Osteoblast (primary cell): ENCODE results near the gene ZNF598. TPM values are rescaled to one million over a fixed set of nuclear protein-coding genes. Genes with fewer than 3 reads are reported as not detected.
A peak's percentile ranks its signal among the peaks of the same experiment; 100 is the strongest.

Source experiments
- DNase-seq: peaks from one replicate; pipeline ENCODE4 v3.0.0; 2011; ENCODE audit warnings: low spot score, mixed read lengths; ENCODE audit not compliant: insufficient read length; ENCODE audit errors: missing footprints
- H2AFZ ChIP-seq: 2 replicates; pipeline ENCODE4 v1.6.0; 2011; ENCODE audit warnings: mild to moderate bottlenecking, low read length
- H3K27ac ChIP-seq: 2 replicates; pipeline ENCODE4 v1.5.1; 2011; ENCODE audit warnings: mild to moderate bottlenecking, low read depth, low read length, moderate library complexity
- H3K27me3 ChIP-seq: 2 replicates; pipeline ENCODE4 v1.6.0; 2012; ENCODE audit warnings: mild to moderate bottlenecking, control low read depth, inconsistent platforms, low read length, moderate library complexity; ENCODE audit not compliant: insufficient read depth
- H3K36me3 ChIP-seq: 2 replicates; pipeline ENCODE4 v1.5.1; 2011; ENCODE audit warnings: mild to moderate bottlenecking, low read length, control low read depth, moderate library complexity; ENCODE audit not compliant: insufficient read depth
- H3K4me1 ChIP-seq: 2 replicates; pipeline ENCODE4 v1.5.1; 2011; ENCODE audit warnings: mild to moderate bottlenecking, low read length, control low read depth, moderate library complexity; ENCODE audit not compliant: insufficient read depth
- H3K4me2 ChIP-seq: 2 replicates; pipeline ENCODE4 v1.6.0; 2011; ENCODE audit warnings: mild to moderate bottlenecking, low read length; ENCODE audit not compliant: insufficient read depth
- H3K4me3 ChIP-seq: fragments of 200-600 bp; sonication (generic); 3 replicates; pipeline ENCODE4 v1.5.1; 2012; ENCODE audit warnings: mild to moderate bottlenecking, low read length, inconsistent platforms; ENCODE audit not compliant: insufficient read depth
- H3K79me2 ChIP-seq: 2 replicates; pipeline ENCODE4 v1.6.0; 2012; ENCODE audit warnings: mild to moderate bottlenecking, low read length, control low read depth, inconsistent platforms; ENCODE audit not compliant: insufficient read depth
- H3K9me3 ChIP-seq: 2 replicates; pipeline ENCODE4 v1.5.1; 2011; ENCODE audit warnings: low read depth, low read length, control low read depth
- H4K20me1 ChIP-seq: 2 replicates; pipeline ENCODE4 v1.6.0; 2012; ENCODE audit warnings: mild to moderate bottlenecking, low read length, control low read depth; ENCODE audit not compliant: insufficient read depth
- CTCF ChIP-seq: IDR thresholded peaks from 2 replicates; pipeline ENCODE4 v1.5.1; 2011; ENCODE audit warnings: mild to moderate bottlenecking, low read depth, low read length, moderate library complexity; ENCODE audit errors: extremely low read depth
- total RNA-seq: library from RNA; depleted of rRNA; stranded (reverse); fragments of >200 nt; gene quantifications from 2 replicates; pipeline ENCODE4 v1.2.3, GENCODE V29; 2012

ZNF598 gene
- total RNA-seq, 1 donor, result 21.0 TPM

- Histone ChIP-seq H3K79me2 (peaks cover 13% of the 10 kb centered on the region), H3K4me3 (no peak overlapping the region), H3K36me3 (peaks cover 20% of the 10 kb centered on the region), H4K20me1 (no peaks in the 10 kb centered on the region), H3K27me3 (no peaks in the 10 kb centered on the region), H3K27ac (peak overlapping the region; percentile 70), H2AFZ (no peak overlapping the region), H3K4me1 (peaks cover 30% of the 10 kb centered on the region), H3K4me2 (no peak overlapping the region), H3K9me3 (no peaks in the 10 kb centered on the region)
- DNase-seq, result no peak
- TF ChIP-seq CTCF, result no peak
These were observed 30.6 kb upstream of the ZNF598 start for GRCh38 chr16:2040041-2040786.

- no peak overlapping the region for H2AFZ ChIP-seq
These were observed 29.8 kb upstream of the ZNF598 start for GRCh38 chr16:2039274-2040031.

GRCh38 chr16:2038382-2039231 is 29.0 kb upstream of the ZNF598 start:
- Histone ChIP-seq H4K20me1 (no peaks in the 10 kb centered on the region), H3K4me1 (peaks cover 42% of the 10 kb centered on the region), H3K27ac (peak overlapping the region; percentile 70), H3K4me2 (no peak overlapping the region), H3K27me3 (no peaks in the 10 kb centered on the region), H3K36me3 (peaks cover 20% of the 10 kb centered on the region), H2AFZ (no peak overlapping the region), H3K4me3 (no peak overlapping the region), H3K9me3 (no peaks in the 10 kb centered on the region), H3K79me2 (peaks cover 19% of the 10 kb centered on the region)
- DNase-seq, result no peak
- TF ChIP-seq CTCF, result no peak

More at GRCh38 chr16:2039274-2040031, 29.8 kb upstream of the ZNF598 start:
- TF ChIP-seq CTCF, result no peak
- Histone ChIP-seq H4K20me1 (no peaks in the 10 kb centered on the region), H3K4me3 (no peak overlapping the region), H3K27me3 (no peaks in the 10 kb centered on the region), H3K79me2 (peaks cover 19% of the 10 kb centered on the region), H3K4me1 (peaks cover 37% of the 10 kb centered on the region), H3K9me3 (no peaks in the 10 kb centered on the region), H3K4me2 (peak overlapping the region; percentile 13), H3K36me3 (peaks cover 20% of the 10 kb centered on the region), H3K27ac (peak overlapping the region; percentile 70)
- DNase-seq, result peak; percentile 96
